ENCODE measurements around the gene TMEM79.

TMEM79 gene

GRCh38 chr1:156262461-156263287 is 21.5 kb upstream of the TMEM79 start:
- no peak for DNase-seq (ENCODE audit: extremely low read depth in 1 of 2, low read depth in 1 of 2)

- DNase-seq (ENCODE audit: extremely low read depth in 1 of 2, low read depth in 1 of 2) = no peak
These were observed 20.9 kb upstream of the TMEM79 start for GRCh38 chr1:156263288-156263655.

GRCh38 chr1:156266051-156266450 is 18.1 kb upstream of the TMEM79 start:
- no peak for DNase-seq (ENCODE audit: extremely low read depth in 1 of 2, low read depth in 1 of 2)

- no peak for DNase-seq (ENCODE audit: extremely low read depth in 1 of 2, low read depth in 1 of 2)
These were observed 15.8 kb upstream of the TMEM79 start for GRCh38 chr1:156268336-156268735.

- no peak for DNase-seq (ENCODE audit: extremely low read depth in 1 of 2, low read depth in 1 of 2)
These were observed 13.8 kb upstream of the TMEM79 start for GRCh38 chr1:156270314-156270713.

GRCh38 chr1:156276532-156276931 is 7.6 kb upstream of the TMEM79 start:
- no peak for DNase-seq (ENCODE audit: extremely low read depth in 1 of 2, low read depth in 1 of 2)

GRCh38 chr1:156276966-156277381 is 7.2 kb upstream of the TMEM79 start:
- DNase-seq (ENCODE audit: extremely low read depth in 1 of 2, low read depth in 1 of 2) = no peak

GRCh38 chr1:156279837-156280236 is 4.3 kb upstream of the TMEM79 start:
- no peak for DNase-seq (ENCODE audit: extremely low read depth in 1 of 2, low read depth in 1 of 2)

GRCh38 chr1:156281281-156281680 is 2.8 kb upstream of the TMEM79 start:
- DNase-seq (ENCODE audit: extremely low read depth in 1 of 2, low read depth in 1 of 2) = no peak

GRCh38 chr1:156281693-156282478 is 2.2 kb upstream of the TMEM79 start:
- no peak for DNase-seq (ENCODE audit: extremely low read depth in 1 of 2, low read depth in 1 of 2)

- peak; percentile 85 to 92 for DNase-seq (ENCODE audit: extremely low read depth in 1 of 2, low read depth in 1 of 2)
These were observed 1.5 kb upstream of the TMEM79 start, which contains the start of gene SMG5 for GRCh38 chr1:156282479-156283222. Gene SMG5 (minus strand): TSS chr1:156282825. CDS start chr1:156282680, 145 bp downstream.

GRCh38 chr1:156283521-156283920 is 604 bp upstream of the TMEM79 start:
- no peak for DNase-seq (ENCODE audit: extremely low read depth in 1 of 2, low read depth in 1 of 2)

- DNase-seq (ENCODE audit: extremely low read depth in 1 of 2, low read depth in 1 of 2) = no peak
These were observed 632 bp downstream of the TMEM79 start for GRCh38 chr1:156284757-156285156.

GRCh38 chr1:156285437-156285836 is 1.3 kb downstream of the TMEM79 start:
- no peak for DNase-seq (ENCODE audit: extremely low read depth in 1 of 2, low read depth in 1 of 2)

- DNase-seq (ENCODE audit: extremely low read depth in 1 of 2, low read depth in 1 of 2) = no peak
These were observed 1.9 kb downstream of the TMEM79 start for GRCh38 chr1:156286061-156286460.

GRCh38 chr1:156289857-156290256 is 5.7 kb downstream of the TMEM79 start:
- no peak for DNase-seq (ENCODE audit: extremely low read depth in 1 of 2, low read depth in 1 of 2)

- DNase-seq (ENCODE audit: extremely low read depth in 1 of 2, low read depth in 1 of 2) = peak in 1 of 2 donors; percentile 9
These were observed 7.3 kb downstream of the TMEM79 start for GRCh38 chr1:156291226-156292061.

GRCh38 chr1:156293098-156293434 is 8.9 kb downstream of the TMEM79 start:
- DNase-seq (ENCODE audit: extremely low read depth in 1 of 2, low read depth in 1 of 2) = no peak

- DNase-seq (ENCODE audit: extremely low read depth in 1 of 2, low read depth in 1 of 2) = no peak
These were observed 9.8 kb downstream of the TMEM79 start for GRCh38 chr1:156293895-156294294.

- DNase-seq (ENCODE audit: extremely low read depth in 1 of 2, low read depth in 1 of 2) = peak in 1 of 2 donors; percentile 32
These were observed 11.3 kb downstream of the TMEM79 start, which contains the start of gene GLMP for GRCh38 chr1:156295391-156295947. Gene GLMP (minus strand): TSS chr1:156295679. CDS start chr1:156295645, 34 bp downstream.
